A204.1 (cell line): ENCODE data around the gene VPS35L.

Experiments
- FAIRE-seq: peaks from 2 replicates; lab custom pipeline; 2012; peaks lifted over from hg19 to GRCh38; lab: Jason Lieb, UNC

Gene VPS35L

GRCh38 chr16:19749571-19750080 lies 194.1 kb downstream of the VPS35L start:
- FAIRE-seq: no peak
